HepG2 (cell line): ENCODE results near the gene DLG3. TPM values are rescaled to one million over a fixed set of nuclear protein-coding genes. Genes with fewer than 3 reads are reported as not detected.

ENCODE experiments used
- AHDC1 ChIP-seq: sonication (generic); formaldehyde crosslinking; IDR thresholded peaks from 2 replicates; pipeline ENCODE4 v1.5.1; 2020; ENCODE audit warnings: mild to moderate bottlenecking, missing genetic modification reagents, borderline replicate concordance
- CREM ChIP-seq, 2 experiments: sonication (generic) in 1 of 2; formaldehyde crosslinking in 1 of 2; IDR thresholded peaks; 2 replicates each; pipeline versions ENCODE4 v1.4.0 to v1.6.1; 2016 to 2020; ENCODE audit warnings: antibody characterized with exemption in 1 of 2, mild to moderate bottlenecking in 1 of 2, missing genetic modification reagents in 1 of 2
- GFI1 ChIP-seq: sonication (generic); formaldehyde crosslinking; IDR thresholded peaks from 2 replicates; pipeline ENCODE4 v1.5.0; 2020; ENCODE audit warnings: missing genetic modification reagents, mild to moderate bottlenecking, borderline replicate concordance
- HINFP ChIP-seq: sonication (generic); formaldehyde crosslinking; IDR thresholded peaks from 2 replicates; pipeline ENCODE4 v1.4.0; 2020; ENCODE audit warnings: low read depth, mild to moderate bottlenecking, missing genetic modification reagents
- HMGXB4 ChIP-seq, 2 experiments: sonication (generic) in 1 of 2; formaldehyde crosslinking in 1 of 2; IDR thresholded peaks; 2 replicates each; pipeline versions ENCODE4 v1.4.0 to v1.6.1; 2018 to 2020; ENCODE audit warnings: missing genetic modification reagents in 2 of 2, borderline replicate concordance in 1 of 2, low read depth in 1 of 2, mild to moderate bottlenecking in 1 of 2, missing biosample characterization in 1 of 2
- HNF4G ChIP-seq, 2 experiments: sonication (generic) in 1 of 2; formaldehyde crosslinking in 1 of 2; IDR thresholded peaks; 2 replicates each; pipeline versions ENCODE4 v1.4.0 to v1.6.1; 2011 to 2020; ENCODE audit warnings: borderline replicate concordance in 2 of 2, low read depth in 2 of 2, mild to moderate bottlenecking in 2 of 2, low read length in 1 of 2, missing genetic modification reagents in 1 of 2, moderate library complexity in 1 of 2
- MBNL3 ChIP-seq: fragments of 250-450 bp; sonication (Bioruptor Pico); conservative IDR thresholded peaks from 2 replicates; pipeline ENCODE4 v1.8.0; 2022; ENCODE audit warnings: mild to moderate bottlenecking, inconsistent platforms
- POGK ChIP-seq: sonication (generic); formaldehyde crosslinking; conservative IDR thresholded peaks from 2 replicates; pipeline ENCODE4 v1.8.0; 2022; ENCODE audit warnings: mild to moderate bottlenecking, moderate library complexity, missing genetic modification reagents
- PRDM15 ChIP-seq: sonication (generic); formaldehyde crosslinking; IDR thresholded peaks from 2 replicates; pipeline ENCODE4 v1.4.0; 2020; ENCODE audit warnings: missing genetic modification reagents
- ZNF672 ChIP-seq: sonication (generic); formaldehyde crosslinking; IDR thresholded peaks from 2 replicates; pipeline ENCODE4 v1.8.1; 2022; ENCODE audit warnings: missing genetic modification reagents
- ZNF790 ChIP-seq: sonication (generic); formaldehyde crosslinking; IDR thresholded peaks from 2 replicates; pipeline ENCODE4 v1.8.0; 2022; ENCODE audit warnings: missing genetic modification reagents, mild to moderate bottlenecking, borderline replicate concordance
- polyA plus RNA-seq, 8 experiments: library from polyadenylated mRNA; depleted of rRNA in 3 of 8; stranded (reverse) in 7 of 8; unstranded in 1 of 8; fragments of >200 nt; fragmentation: Illumina TruSeq in 4 of 8; extraction: Trizol in 4 of 8; gene quantifications; 2 replicates each; pipeline versions ENCODE4 v1.2.1 to v1.2.3, GENCODE V29; 2011 to 2016; ENCODE audit warnings: low read depth in 4 of 8, missing spikeins in 1 of 8, mixed read lengths in 1 of 8; ENCODE audit not compliant: insufficient read depth in 1 of 8
- total RNA-seq, 5 experiments: library from RNA; depleted of rRNA; stranded (reverse); fragments of >200 nt; fragmentation: Illumina TruSeq; extraction: Trizol; gene quantifications; 2 replicates each; pipeline ENCODE4 v1.2.3, GENCODE V29; 2016; ENCODE audit warnings: low read depth in 1 of 5

Gene DLG3
- total and polyA plus RNA-seq, 2 of the 13 experiments (the other 11 are each of a cell fraction or from before 2014, with no cell fraction given), result 9.9 to 19.4 TPM

GRCh38 chrX:70433848-70434351 lies 10.7 kb upstream of the DLG3 start (continued):
- no peak for TF ChIP-seq PRDM15 (CRISPR knock-in tag)
- no peak for TF ChIP-seq ZNF790 (CRISPR knock-in tag)
- TF ChIP-seq POGK, result 0 out of 2 replicates have a peak, but pooled peaks have one; percentile 55
- TF ChIP-seq HMGXB4 (CRISPR knock-in tag; IDR thresholded peaks at IDR 0.05; ENCODE audit: borderline replicate concordance in 1 of 2, low read depth in 1 of 2), result peak; percentile 53 to 65; a peak in 3 of 4 replicates
- TF ChIP-seq MBNL3 (CRISPR knock-in tag), result no peak
- TF ChIP-seq HINFP (CRISPR knock-in tag), result no peak
- TF ChIP-seq CREM (IDR thresholded peaks at IDR 0.05), result no peak
- no peak for TF ChIP-seq CREM (CRISPR knock-in tag; IDR thresholded peaks at IDR 0.05)
- TF ChIP-seq GFI1 (CRISPR knock-in tag), result peak; percentile 18; the same call in 1 of the 2 replicates
- no peak for TF ChIP-seq AHDC1 (CRISPR knock-in tag)
- no peak for TF ChIP-seq ZNF672 (CRISPR knock-in tag)
- TF ChIP-seq HNF4G (IDR thresholded peaks at IDR 0.05; ENCODE audit: borderline replicate concordance, low read depth, low read length), result 0 out of 2 replicates have a peak, but pooled peaks have one; percentile 42
- peak; percentile 69; the same call in 1 of the 2 replicates for TF ChIP-seq HNF4G (CRISPR knock-in tag; IDR thresholded peaks at IDR 0.05; ENCODE audit: borderline replicate concordance, low read depth)
